ENCODE measurements around the gene CHPF.

GRCh38 chr2:219491278-219491963 is 52.2 kb downstream of the CHPF start:
- no peak for TF ChIP-seq EZH2phosphoT487 (IDR thresholded peaks at IDR 0.05; ENCODE audit: insufficient read depth, low read depth)
- TF ChIP-seq EZH2 (IDR thresholded peaks at IDR 0.05; ENCODE audit: insufficient read depth, poor library complexity, severe bottlenecking) = no peak
